Sigmoid colon (tissue), 4 donors: ENCODE results near the gene HDLBP.

ENCODE experiments used
- EP300 ChIP-seq, 4 donors: sonication (generic); formaldehyde crosslinking; IDR thresholded peaks; one replicate each; pipeline ENCODE4 v1.6.1; 2017; ENCODE audit warnings: antibody characterized with exemption in 4 of 4
- POLR2A ChIP-seq, 2 donors: fragments of 450-650 bp; IDR thresholded peaks; one replicate each; pipeline ENCODE4 v1.6.1; 2016; ENCODE audit warnings: antibody characterized with exemption in 2 of 2, mild to moderate bottlenecking in 2 of 2, moderate library complexity in 2 of 2
- TF ChIP-seq, protein P1 (sequence below), 4 experiments: fragments of 450-650 bp in 3 of 4; fragments of 200-600 bp in 1 of 4; IDR thresholded peaks; one replicate each; pipeline ENCODE4 v1.5.1; 2016 to 2019; ENCODE audit warnings: antibody characterized with exemption in 4 of 4, mild to moderate bottlenecking in 3 of 4, moderate library complexity in 2 of 4

DNA sequence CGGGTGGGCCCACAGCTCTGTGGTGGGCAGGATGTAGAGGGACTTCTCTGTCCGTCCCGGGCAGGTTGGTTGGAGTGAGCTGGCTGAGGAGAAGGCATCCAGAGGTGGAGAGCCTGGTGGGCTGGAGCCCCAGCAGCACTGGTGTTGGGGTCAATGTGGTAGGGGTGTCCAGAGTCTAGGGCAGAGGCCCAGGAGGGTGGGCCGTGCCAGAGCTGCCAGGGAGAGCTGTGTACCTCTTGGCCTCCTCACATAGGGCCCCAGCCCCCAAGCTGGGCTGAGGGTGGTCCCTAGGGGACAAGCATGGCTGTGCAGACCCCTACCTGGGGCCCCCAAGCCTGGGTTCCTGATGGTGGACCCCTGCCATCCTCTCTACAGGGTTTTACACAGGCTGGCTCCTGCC is 111.0 kb downstream of the HDLBP start:
- TF ChIP-seq POLR2A (IDR thresholded peaks at IDR 0.05) (no peak), EP300 (IDR thresholded peaks at IDR 0.05) (no peak)
- TF ChIP-seq, protein P1, sequence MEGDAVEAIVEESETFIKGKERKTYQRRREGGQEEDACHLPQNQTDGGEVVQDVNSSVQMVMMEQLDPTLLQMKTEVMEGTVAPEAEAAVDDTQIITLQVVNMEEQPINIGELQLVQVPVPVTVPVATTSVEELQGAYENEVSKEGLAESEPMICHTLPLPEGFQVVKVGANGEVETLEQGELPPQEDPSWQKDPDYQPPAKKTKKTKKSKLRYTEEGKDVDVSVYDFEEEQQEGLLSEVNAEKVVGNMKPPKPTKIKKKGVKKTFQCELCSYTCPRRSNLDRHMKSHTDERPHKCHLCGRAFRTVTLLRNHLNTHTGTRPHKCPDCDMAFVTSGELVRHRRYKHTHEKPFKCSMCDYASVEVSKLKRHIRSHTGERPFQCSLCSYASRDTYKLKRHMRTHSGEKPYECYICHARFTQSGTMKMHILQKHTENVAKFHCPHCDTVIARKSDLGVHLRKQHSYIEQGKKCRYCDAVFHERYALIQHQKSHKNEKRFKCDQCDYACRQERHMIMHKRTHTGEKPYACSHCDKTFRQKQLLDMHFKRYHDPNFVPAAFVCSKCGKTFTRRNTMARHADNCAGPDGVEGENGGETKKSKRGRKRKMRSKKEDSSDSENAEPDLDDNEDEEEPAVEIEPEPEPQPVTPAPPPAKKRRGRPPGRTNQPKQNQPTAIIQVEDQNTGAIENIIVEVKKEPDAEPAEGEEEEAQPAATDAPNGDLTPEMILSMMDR (IDR thresholded peaks at IDR 0.05): no peak
